AG04450 (cell line): Measurements from ENCODE around the gene AP3S1. TPM values are rescaled to one million over a fixed set of nuclear protein-coding genes. Genes with fewer than 3 reads are reported as not detected.

Source experiments
- CTCF ChIA-PET: fragments of 300-600, 350-600 bp; formaldehyde crosslinking; extraction: SDS; loops from one replicate; lab custom pipeline; 2022; ENCODE audit warnings: antibody characterized with exemption, inconsistent platforms; lab: Charles Lee
- POLR2A ChIA-PET: fragments of 350-600 bp; formaldehyde crosslinking; extraction: SDS; loops from one replicate; lab custom pipeline; 2021; ENCODE audit warnings: antibody characterized with exemption, inconsistent platforms; lab: Yijun Ruan, JAX
- DNase-seq: peaks from one replicate; pipeline ENCODE4 v3.0.0-alpha.2; 2011; ENCODE audit warnings: low read depth, low spot score
- H3K27ac ChIP-seq: one replicate; pipeline ENCODE4 v1.5.1; 2012; ENCODE audit warnings: low read depth, low read length, control low read depth
- H3K27me3 ChIP-seq: one replicate; pipeline ENCODE4 v1.6.0; 2012; ENCODE audit warnings: low read length; ENCODE audit not compliant: control insufficient read depth, insufficient read depth
- H3K4me3 ChIP-seq: 2 replicates; pipeline ENCODE4 v1.5.1; 2011; ENCODE audit warnings: mild to moderate bottlenecking, low read depth, low read length, control low read depth
- H3K9me3 ChIP-seq: 2 replicates; pipeline ENCODE4 v1.5.1; 2012; ENCODE audit warnings: low read length; ENCODE audit not compliant: control insufficient read depth, insufficient read depth
- CTCF ChIP-seq: IDR thresholded peaks from 2 replicates; pipeline ENCODE4 v1.5.1; 2011; ENCODE audit warnings: low read depth, low read length, control low read depth, inconsistent platforms
- polyA plus RNA-seq: library from polyadenylated mRNA; depleted of rRNA; stranded (reverse); fragments of >200 nt; gene quantifications from 2 replicates; pipeline ENCODE4 v1.2.3, GENCODE V29; 2011

AP3S1 gene
- polyA plus RNA-seq, 1 experiment = 171 TPM

GRCh38 chr5:115857057-115857479, 15.3 kb downstream of the AP3S1 start:
- CTCF ChIA-PET = no interaction called here
- no peaks in the 10 kb centered on the region for H3K9me3 ChIP-seq
- H3K4me3 ChIP-seq = no peak overlapping the region
- no peak for TF ChIP-seq CTCF
- no peak for DNase-seq
- POLR2A ChIA-PET = no interaction called here
- no peak overlapping the region for H3K27ac ChIP-seq
- H3K27me3 ChIP-seq = no peaks in the 10 kb centered on the region

GRCh38 chr5:115857626-115858349, 16.1 kb downstream of the AP3S1 start:
- no peaks in the 10 kb centered on the region for H3K27me3 ChIP-seq
- no peaks in the 10 kb centered on the region for H3K9me3 ChIP-seq
- H3K27ac ChIP-seq = no peak overlapping the region
- no peak for TF ChIP-seq CTCF
- no peak for DNase-seq
- H3K4me3 ChIP-seq = no peak overlapping the region
- CTCF ChIA-PET = no interaction called here
- POLR2A ChIA-PET = no interaction called here

- peaks cover 2% of the 10 kb centered on the region; the same call in 1 of the 2 replicates for H3K9me3 ChIP-seq
- H3K27ac ChIP-seq = no peak overlapping the region
- no peak for DNase-seq
- H3K27me3 ChIP-seq = no peaks in the 10 kb centered on the region
- CTCF ChIA-PET = interaction anchor here (1.0 kb wide), 1 partner anchor 17 kb away, joined by 4 read pairs; the partner anchor contains the start of genes AP3S1 and ATG12
- H3K4me3 ChIP-seq = no peak overlapping the region
- TF ChIP-seq CTCF = no peak
- POLR2A ChIA-PET = no interaction called here
Observed at GRCh38 chr5:115858396-115858795, 16.7 kb downstream of the AP3S1 start.

- Histone ChIP-seq H3K4me3 (no peak overlapping the region), H3K27me3 (no peaks in the 10 kb centered on the region), H3K9me3 (peaks cover 2% of the 10 kb centered on the region; the same call in 1 of the 2 replicates), H3K27ac (no peak overlapping the region)
- POLR2A ChIA-PET = no interaction called here
- no peak for DNase-seq
- CTCF ChIA-PET = interaction anchor here (1.0 kb wide), 1 partner anchor 18 kb away, joined by 4 read pairs; the partner anchor contains the start of genes AP3S1 and ATG12
- no peak for TF ChIP-seq CTCF
Observed at GRCh38 chr5:115859378-115859777, 17.6 kb downstream of the AP3S1 start.

- DNase-seq = no peak
- Histone ChIP-seq H3K9me3 (no peaks in the 10 kb centered on the region), H3K27ac (no peak overlapping the region), H3K27me3 (no peaks in the 10 kb centered on the region), H3K4me3 (no peak overlapping the region)
- ChIA-PET POLR2A (no interaction called here), CTCF (no interaction called here)
- TF ChIP-seq CTCF = no peak
Observed at GRCh38 chr5:115869256-115869795, 27.6 kb downstream of the AP3S1 start.
